Stimulated activated CD4-positive, alpha-beta T cell treated with anti-CD3 and anti-CD28 coated beads, Interleukin-1b, Interleukin-23, amount 100 ng/mL, for 48 hours (primary cell): ENCODE results near the gene SCN8A.

Experiments used
- DNase-seq: peaks from one replicate; pipeline ENCODE4 v3.0.0-alpha.2; 2020

Gene SCN8A

DNA sequence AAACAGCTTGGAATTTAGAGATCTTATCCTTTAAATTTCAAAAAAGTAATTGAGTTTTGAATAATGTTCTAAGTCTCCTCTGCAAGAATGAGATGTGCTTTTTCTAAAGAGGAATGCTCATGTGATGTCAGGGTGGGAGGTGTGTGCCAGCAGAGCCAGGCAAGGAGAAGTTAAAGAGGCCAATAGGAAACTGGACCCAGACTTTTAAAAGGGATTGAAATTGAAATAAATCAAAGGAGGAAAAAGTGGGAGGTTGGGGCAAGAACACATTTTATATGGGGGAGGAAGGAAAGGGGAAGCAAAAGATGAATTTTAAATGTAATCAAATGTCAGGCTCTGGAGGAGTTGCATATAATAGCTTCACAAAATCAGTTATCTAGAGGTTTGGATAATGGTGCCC lies 131.4 kb downstream of the SCN8A start:
- DNase-seq = no peak

GRCh38 chr12:51726161-51726560 lies 135.1 kb downstream of the SCN8A start:
- DNase-seq = no peak

DNA sequence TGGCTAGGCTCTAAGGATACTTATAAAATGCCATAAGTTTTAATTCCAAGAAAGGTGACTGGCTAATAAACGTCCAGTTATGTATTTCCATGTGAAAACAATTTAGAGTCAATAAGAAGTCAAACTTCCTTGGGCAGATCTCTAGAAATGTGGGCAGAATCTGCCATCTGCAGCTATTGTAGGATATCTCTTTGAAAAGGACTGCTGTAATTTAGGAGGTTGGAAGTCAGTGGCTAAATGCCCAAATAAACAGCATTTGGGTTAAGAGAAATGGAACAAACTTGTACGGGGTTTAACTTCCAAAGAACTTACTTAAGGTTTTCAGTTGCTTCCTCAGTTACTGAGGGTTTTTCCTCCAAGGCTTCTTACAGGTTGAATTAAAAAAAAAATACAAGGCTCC lies 135.9 kb downstream of the SCN8A start:
- no peak for DNase-seq

DNA sequence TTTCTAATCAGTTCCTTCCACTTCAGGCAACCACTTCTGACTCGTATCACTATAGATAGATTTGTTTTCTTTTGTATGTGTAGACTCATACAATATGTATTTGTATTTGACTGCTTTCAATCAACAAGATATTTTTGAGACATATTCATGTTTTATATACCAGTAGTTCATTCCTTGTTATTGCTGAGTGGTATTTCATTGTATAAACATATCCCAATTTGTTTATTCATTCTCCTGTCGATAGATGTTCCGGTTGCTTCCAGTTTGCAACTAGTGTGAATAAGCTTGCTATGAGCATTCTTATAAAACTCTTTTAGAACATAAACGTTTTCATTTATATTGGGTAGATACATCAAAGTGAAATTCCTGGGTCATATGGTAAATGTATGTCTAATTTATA lies 138.3 kb downstream of the SCN8A start:
- DNase-seq = no peak

GRCh38 chr12:51730745-51731144 lies 139.7 kb downstream of the SCN8A start:
- no peak for DNase-seq

DNA sequence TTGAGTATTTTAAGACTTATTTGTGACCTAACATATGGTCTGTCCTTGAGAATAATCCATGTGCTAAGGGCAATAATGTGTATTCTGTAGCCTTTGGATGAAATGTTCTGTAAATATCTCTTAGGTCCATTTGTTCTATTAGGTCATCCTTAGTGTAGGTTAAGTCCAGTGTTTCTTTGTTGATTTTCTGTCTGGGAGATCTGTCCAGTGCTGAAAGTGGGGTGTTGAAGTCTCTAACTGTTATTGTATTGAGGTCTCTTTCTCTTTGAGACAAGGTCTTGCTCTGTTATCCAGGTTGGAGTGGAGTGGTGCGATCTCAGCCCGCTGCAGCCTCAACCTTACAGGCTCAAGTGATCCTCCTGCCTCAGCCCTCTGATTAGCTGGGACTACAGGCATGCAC lies 149.5 kb downstream of the SCN8A start:
- no peak for DNase-seq

DNA sequence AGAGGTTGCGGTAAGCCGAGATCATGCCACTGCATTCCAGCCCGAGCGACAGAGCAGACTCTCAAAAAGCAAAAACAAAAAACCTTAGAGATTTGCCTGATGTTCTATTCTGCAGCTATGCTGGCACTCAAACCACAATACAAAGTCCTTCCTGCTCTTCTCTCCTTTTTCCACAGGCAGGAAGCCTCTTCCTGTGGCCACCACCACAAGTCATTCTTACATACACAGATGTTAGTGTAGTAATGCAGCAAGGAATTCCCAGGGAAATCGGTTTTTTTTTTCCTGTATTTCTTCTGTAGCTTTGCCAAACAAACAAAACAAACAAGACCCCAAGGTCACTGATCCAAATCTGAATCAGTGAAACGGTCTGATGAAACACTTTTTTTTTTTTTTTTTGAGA lies 153.2 kb downstream of the SCN8A start:
- DNase-seq = no peak

DNA sequence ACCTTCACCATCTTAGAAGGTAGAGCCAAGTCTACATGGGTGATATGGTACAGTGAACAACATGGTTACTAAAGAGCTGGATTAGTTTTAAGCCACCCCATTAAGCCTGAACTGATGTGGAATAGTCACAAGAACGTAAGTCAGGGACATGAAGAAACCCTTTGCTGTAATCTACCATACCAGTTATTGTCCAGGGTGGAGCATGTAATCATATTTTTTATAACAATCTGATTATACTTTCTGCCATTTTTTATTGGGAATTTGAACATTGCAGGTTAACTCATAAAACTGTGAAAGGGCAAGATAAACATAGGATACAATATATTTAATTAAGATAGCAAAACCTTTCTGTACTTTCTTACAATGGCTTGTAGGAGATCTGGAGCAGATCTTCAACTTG lies 153.9 kb downstream of the SCN8A start:
- DNase-seq = no peak

DNA sequence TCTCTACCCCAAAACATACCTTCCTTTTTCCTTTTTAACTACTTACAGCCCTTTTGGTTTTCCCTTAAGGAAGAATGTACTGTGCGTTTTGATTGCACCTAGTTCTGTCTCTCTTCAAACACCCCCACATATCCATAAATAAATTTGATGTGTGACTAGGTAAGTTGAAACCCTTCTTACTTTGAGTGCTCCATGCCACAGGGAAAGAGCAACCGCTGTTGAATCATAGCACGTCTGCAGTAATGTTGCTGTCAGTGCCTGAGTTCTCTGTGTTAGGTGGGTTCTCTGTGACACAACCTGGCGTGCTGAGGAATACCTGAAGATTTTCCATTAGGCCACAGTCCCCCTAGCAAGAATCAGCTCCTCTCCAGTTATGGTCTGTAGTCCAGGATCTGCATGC lies 155.4 kb downstream of the SCN8A start:
- no peak for DNase-seq

- DNase-seq = no peak
Observed at GRCh38 chr12:51748235-51748634, 157.2 kb downstream of the SCN8A start.

DNA sequence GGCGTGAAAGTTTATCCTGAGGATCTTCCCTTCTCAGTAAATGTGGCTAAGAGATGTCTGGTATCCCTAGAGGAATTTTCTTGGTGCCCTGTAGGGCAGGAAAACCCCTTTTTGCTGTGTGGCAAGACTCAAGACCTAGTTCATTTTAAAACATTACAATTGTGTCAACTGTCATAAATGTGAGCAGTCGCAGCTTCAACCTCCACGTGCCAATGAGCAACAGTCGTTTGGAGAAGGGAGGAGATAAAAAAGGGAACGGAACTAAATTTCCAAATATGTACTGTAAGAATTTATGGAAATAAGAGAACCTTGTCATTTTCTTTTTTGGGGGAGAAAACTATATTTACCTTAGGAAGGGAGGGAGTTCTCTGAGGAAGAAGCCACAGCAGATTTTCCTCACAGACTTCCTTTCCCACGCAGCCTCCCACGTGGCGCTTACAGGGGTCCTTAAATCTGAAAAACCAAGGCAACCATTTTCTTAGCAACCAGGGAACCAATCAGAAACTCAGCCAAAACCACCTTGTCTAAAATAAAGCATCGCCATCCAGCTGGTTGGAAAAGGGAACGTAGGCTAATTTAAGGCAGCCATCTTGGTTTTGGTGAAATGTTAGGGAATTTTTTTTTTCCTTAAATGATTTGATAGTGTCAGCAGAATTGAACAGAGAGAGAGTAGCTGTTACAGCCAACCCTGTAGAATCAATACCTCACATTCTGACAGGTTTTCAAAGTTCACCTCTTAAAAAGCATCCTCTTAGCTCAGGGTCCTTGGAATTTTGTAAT lies 158.4 kb downstream of the SCN8A start:
- DNase-seq = no peak

GRCh38 chr12:51749986-51750317 lies 158.9 kb downstream of the SCN8A start:
- no peak for DNase-seq

- DNase-seq = no peak
Observed at GRCh38 chr12:51751661-51752060, 160.6 kb downstream of the SCN8A start.

DNA sequence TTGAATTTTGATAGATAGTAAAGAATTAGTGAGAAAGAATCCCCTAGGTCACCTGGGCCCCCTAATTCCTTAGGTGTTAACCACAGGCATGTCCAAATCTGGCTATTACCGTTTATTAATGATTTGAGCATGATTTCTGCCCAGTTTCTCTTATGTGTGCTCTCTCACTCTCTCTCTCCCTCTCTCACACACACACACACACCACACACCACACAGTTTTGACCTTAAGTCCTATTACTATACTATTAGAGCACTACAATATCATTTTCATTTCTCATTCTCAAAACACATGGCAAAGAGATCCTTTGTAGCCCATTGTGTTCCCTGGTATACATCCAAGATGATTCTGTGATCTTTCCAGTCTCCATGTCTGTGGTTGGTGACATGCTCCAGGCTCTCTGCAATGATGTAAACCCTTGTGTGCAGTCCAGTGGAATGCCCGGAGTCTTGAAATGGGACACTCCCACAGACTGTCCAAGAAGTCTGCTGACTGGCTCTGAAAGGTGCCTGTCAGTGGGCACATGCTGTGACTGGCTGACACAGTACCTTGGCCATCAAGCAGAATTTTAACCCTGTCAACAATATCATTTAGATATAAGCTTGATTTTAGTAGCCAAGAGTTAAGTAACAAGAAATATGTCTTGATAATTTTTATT lies 161.3 kb downstream of the SCN8A start:
- DNase-seq = no peak

GRCh38 chr12:51753980-51754675 lies 163.1 kb downstream of the SCN8A start:
- DNase-seq = no peak

- DNase-seq = no peak
Observed at GRCh38 chr12:51755251-51755650, 164.2 kb downstream of the SCN8A start.

- no peak for DNase-seq
Observed at GRCh38 chr12:51759175-51759574, 168.1 kb downstream of the SCN8A start.

DNA sequence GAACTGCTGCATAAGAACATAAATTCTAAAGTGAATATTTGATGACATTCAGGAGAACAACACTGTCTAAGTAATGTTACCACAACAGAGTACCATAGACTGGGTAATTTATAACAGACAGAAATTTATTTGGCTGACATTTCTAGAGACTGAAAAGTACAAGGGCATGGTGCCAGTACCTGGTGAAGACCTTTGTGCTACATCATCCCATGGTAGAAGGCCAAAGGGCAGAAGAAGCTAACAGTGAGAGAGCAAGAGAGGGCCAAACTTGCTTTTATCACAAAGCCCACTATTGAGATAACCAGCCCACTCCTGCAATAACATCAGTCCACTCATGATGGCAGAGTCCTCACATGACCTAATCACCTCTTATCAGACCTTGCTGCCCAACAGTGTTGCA lies 168.7 kb downstream of the SCN8A start:
- DNase-seq = no peak

- DNase-seq = no peak
Observed at GRCh38 chr12:51760231-51760630, 169.2 kb downstream of the SCN8A start.

DNA sequence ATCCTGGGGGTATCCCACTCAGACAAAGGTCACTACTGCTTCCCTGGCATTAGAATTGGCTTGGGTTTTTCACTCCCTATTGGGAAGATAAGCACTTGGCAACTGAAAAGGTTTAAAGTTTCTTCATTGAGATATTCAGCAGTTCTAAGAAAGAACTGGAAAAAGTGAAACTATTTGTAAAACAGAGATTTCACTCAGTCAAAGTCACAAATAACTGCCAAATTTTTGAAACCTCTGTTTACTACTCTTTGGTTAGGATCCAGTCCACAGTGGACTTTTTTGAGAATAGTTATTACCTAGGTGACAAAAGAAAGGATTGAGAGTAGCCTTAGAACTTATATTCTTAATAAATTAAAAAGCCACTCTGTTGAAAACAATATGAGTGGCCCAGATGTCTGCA lies 172.7 kb downstream of the SCN8A start:
- DNase-seq = no peak

DNA sequence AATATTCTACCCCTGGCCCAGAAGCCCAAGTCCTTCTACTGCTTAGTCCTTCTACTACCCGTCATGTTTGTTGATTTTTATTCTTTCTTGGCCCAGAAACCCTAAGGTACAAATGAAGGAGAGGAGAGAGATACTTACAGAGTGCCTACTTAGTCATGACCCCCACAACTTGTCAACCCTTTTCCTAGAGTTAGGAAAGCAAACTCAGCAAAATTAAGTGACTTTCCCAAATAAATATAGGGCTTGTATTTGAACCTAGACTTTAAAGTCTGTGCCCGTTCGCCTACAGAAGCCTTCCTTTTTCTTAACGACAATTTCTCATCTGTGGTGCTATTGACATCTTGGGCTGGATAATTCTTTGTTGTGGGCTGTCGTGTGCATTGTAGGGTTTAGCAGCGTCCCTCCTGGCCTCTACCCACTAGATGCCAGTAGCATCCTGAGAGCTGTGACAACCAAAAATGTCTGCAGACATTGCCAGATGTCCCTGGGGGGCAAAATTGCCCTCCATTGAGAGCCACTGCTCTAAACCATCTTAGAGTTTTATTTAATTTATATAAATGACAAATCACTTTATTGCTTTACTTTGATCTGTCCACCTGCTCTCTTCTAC lies 175.1 kb downstream of the SCN8A start:
- no peak for DNase-seq

DNA sequence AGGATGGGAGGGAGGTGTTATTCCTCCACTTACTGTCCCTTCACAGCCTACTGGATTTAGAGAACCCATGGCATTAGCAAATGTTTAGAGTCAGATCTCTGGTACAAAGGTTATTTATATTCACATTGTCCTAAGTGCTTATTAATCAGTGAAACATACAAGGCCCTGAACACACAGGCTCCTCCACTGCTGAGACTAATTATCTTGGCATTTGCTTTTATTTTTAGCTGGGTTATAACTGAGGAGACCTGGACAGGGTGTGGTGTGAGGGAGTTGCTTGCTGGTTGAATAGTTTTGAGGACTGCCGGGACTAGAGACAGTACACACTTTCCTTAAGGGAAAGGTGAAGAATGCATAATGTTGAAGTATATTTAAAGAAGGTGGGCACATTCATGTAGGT lies 180.0 kb downstream of the SCN8A start:
- DNase-seq = no peak

DNA sequence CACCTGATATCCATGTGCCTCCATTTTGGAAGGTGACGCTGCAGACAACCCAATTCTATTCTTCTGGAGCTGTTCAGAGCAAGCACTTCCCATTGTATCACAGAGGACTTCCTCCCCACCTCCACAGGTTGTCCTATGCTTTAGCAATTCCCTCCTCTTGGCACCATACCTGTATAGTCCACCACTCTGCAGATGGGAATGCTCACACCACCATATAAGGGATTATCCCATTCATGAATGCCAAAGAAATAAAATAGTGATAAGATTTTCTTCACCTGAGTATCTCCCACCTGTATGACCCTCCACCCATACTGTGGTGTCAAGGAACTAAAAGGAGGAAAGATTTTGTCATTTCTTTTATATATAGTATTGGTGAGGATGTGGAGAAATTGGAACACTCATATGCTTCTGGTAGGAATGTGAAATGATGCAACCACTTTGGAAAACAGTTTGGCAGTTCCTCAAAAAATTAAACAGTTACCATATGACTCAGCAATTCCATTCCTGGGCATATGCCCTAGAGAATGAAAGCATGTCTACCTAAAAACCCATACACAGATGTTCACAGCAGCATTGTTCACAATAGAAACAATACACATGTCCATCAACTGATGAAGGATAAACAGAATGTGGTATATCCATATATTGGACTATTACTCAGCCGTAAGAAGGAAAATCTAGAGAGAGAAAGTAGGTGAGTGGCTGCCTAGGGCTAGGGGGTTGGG lies 182.3 kb downstream of the SCN8A start:
- DNase-seq = no peak
